GM19238 (cell line): ENCODE results near the gene PADI3.
"Not testable (repeated sequence)": the region's sequence is repeated elsewhere in the genome, so short reads cannot be mapped to it uniquely, and the experiment has no call there.

ENCODE experiments used
- DNase-seq: peaks from one replicate; pipeline ENCODE4 v3.0.0; 2011; ENCODE audit warnings: low spot score; ENCODE audit not compliant: insufficient read length

Gene PADI3

DNA sequence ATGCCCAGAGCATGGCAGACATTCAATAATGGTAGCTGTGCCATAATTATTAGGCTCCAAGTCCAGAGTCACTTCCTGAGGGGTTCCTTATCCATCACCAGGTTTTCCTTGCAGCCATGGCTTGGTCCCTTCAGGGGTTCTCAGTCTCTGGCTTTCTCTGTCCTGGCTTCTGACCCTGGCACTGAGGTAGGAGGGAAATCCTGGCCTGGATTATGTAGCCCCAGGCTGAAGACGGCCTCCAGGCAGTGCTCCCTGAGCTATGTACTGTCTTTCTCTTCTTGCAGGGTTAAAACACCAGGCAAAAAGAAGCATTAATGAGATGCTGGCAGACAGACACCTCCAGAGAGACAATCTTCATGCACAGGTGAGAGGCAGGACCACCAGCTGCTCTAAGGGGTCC, 9.5 kb upstream of the PADI3 start:
- peak; percentile 55 for DNase-seq

DNA sequence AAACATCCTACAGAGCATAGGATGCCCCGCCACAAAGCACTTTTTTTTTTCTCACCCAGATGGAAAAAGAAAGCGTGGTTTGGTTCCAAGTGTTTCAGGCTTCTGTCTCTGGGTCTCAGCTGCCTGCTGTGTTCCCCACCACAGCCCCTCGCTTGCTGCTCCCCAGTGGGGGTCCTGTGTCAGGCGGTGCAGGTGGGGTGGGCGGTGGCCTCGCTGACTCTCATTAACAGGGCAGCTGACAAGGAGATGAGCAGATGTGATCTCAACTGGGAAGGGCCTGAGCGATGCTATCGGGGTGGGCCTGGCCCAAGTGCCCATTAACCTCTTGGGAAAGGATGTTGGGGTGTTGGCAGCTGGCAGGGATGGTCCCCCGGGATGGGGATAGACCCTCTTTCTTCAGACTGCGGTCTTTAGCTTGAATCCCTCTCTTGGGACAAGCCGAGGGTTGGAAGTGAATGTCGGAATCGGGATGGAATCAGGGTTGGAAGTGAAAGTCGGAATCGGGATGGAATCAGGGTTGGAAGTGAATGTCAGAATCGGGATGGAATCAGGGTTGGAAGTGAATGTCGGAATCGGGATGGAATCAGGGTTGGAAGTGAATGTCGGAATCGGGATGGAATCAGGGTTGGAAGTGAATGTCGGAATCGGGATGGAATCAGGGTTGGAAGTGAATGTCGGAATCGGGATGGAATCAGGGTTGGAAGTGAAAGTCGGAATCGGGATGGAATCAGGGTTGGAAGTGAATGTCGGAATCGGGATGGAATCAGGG, 7.7 kb upstream of the PADI3 start:
- not testable (repeated sequence) for DNase-seq

DNA sequence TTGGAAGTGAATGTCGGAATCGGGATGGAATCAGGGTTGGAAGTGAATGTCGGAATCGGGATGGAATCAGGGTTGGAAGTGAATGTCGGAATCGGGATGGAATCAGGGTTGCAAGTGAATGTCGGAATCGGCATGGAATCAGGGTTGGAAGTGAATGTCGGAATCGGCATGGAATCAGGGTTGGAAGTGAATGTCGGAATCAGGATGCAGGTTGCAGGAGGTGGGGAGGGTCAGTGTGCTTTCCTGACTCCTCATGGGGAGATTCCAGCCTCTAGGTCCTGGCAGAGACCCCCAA, 7.2 kb upstream of the PADI3 start:
- DNase-seq, result not testable (repeated sequence)

DNA sequence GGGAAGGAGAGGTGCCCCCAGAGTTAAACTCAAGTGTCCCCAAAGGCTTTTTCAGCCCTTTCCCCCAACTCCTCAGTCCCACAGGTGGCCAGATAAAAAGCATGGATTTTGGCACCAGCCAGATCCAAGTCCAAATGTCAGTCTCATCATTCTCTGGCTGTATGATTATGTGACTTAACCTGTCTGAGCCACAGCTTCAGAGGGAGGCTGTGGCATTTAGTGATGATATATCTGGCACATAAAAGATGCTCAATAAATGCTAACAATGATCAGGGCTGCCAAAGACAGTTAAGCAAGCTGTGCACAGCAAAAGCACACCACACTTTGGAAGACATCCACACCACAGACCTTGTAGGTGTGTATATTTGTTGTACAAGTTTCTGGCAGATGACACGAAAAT, 5.6 kb upstream of the PADI3 start:
- DNase-seq, result no peak

DNA sequence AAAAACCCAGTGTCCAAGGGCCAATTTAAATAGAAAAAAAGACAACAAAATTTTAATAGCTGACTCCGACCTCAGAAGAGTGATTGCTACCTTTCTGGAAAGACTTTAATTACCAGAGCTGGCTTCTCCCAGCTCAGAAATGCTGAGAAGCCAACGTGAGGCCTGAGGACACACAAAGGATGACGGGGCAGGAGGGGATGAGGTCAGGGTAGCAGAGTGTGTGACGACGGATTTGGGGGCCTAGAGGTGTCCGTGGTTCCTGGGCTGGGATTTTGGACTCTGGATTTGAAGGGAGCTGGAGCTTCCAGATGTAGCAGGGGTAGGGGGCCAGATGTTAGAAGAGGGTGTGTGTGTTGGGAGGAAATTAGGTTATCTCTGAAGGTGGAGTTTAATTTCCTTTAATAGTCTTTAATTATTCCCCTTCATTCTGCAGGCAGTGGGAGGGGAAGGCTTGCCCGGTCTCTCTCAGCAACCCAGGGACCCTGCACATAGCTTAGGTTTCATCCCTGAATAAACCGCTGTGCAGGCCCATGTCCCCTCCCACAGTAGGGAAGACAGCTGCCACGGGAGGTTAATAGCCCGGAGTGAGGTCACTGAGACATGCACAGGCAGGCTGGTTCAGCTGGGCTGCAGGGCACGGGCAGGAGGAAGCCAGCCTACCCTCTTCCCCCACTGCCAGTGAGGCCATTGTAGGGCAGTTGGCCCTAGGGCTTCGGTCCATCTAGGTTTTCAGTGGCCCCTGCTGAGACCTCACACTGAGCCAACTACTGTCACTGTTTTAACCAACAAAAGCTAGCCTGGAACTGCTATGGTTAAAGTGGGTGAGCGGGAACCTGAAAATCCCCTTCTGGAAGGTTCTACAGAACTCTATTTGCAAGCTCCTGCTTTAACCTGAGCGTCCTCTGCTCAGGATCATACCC, 3.8 kb upstream of the PADI3 start:
- no peak for DNase-seq

DNA sequence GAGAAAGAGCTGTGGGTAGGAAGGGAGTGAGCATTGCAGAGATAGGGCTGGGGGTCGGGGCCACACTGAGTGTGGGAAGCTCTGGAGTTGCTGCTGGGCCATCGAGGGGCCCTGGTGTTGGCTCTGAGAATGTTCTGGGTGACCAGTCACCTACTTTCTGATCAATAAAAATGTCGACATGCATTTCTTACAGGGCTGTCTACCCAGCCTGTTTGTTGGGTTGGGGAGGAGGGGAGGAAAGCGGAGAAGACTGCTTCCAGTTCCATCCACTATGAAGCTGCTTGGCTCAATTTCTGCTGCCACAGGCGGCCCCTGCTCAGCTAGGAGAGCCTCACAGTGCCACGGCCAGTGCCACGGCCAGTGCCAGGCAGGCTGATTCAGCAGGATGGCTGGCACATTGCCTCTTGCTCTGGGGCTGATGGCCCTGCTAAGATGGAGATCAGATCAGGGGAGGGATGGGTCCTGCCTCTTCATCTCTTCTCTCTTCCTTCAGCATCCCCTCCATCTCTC, 3.0 kb upstream of the PADI3 start:
- DNase-seq, result no peak

DNA sequence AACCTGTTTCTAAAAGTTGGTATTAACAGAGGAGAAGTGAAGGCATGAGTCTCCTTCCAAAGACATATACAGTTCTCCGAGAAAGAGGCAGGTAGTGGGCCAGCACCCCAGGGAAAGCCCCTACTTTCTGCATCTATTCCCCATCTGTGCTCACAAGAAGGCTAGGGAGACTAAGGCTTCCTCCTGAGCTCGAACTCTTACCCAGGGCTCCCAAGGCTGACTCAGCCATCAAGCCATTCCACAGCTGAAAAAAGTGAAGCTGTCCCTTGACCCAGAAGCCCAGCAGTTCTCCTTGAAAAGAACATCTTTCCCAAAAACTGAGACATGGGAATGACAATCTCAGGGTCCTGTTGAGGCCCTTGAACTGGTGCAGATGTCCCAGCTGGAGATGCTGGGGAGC, 1.9 kb upstream of the PADI3 start:
- DNase-seq, result no peak

DNA sequence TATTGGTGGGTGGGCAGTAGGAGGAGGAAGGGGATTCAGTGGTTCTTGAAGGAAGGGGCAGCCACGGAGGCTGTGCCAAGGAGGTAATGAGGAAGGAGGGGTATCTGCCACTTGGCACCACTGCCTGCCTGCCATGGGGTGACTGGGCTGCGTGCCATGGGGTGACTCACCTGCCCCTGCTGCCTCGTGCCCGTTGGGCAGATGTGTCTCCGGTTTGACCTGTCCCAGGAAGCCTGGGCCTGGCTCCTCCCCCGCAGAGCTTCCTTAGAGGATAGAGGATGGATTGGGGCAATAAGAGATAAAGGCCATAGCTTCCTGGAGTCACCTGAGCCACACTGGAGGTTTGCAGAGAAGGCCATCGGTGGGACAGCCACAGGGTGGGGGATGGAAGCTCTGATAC, 1.7 kb downstream of the PADI3 start:
- DNase-seq, result no peak

DNA sequence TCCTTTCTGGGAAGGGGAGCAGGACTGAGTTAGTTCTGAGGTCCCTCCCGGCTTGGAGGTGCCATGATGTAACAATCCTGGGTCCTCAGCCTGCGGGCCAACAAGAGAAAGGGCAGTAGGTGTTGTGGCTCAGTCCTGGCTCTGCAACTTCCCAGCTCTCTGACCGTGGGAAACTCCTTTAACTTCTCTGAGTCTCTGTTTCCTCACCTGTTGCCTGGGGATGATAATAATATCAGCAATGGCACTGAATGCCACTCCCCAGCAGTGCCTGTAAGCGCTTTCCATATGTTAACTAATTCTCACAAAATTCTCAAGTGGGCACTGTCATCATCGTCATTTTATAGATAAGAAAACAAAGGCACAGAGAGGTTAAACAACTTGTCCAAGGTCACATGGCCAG, 2.3 kb downstream of the PADI3 start:
- DNase-seq, result no peak

DNA sequence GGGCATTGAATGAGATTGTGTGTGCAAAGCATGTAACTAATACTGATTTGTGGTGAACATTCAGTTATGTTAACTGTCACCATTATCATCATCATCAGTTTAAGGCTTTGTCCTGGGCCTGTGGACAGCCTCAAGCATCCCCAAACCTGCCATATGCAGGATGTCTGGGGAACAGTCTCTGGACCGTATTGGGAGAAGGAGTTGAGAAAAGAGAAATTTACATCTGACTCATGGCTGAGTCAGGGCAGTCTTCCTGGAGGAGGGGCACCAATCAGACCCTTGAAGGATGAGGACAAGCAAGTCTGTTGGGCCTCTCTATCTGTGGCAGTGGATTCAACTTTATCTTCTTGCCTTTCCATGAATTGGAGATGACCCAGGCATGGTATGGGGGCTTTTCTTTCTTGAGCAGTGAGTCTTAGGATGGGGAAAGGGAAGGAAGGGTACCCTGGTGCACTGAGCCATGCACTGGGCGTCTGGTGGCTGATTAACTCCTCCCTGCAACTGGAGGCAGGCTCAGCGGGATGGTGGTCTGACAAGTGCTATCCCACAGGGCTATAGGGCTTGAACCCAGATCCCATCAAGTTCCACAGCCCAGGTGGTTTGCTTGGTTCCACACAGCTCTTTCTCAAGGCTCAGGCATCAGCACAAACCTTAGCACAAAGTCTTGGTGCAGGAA, 2.9 kb downstream of the PADI3 start:
- no peak for DNase-seq

DNA sequence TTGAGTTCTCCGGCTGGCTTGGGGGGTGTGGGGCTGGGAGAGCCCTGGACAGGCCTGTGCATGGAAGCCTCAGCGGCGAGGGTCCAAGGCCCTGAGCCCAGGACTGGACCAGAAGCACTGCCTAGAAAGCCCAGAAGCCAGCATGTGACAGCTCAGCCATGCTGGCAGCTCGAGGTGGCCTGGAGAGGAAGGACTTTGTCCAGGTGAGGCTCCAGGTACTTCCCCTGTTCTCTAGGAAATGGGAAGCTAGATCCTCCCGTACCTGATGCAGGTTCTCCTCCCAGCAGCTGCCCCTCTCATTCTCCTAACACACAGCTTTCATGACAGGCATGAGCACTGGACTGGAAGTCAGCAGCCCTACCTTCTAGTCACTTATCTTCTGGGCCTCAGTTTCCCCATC, 6.4 kb downstream of the PADI3 start:
- no peak for DNase-seq

DNA sequence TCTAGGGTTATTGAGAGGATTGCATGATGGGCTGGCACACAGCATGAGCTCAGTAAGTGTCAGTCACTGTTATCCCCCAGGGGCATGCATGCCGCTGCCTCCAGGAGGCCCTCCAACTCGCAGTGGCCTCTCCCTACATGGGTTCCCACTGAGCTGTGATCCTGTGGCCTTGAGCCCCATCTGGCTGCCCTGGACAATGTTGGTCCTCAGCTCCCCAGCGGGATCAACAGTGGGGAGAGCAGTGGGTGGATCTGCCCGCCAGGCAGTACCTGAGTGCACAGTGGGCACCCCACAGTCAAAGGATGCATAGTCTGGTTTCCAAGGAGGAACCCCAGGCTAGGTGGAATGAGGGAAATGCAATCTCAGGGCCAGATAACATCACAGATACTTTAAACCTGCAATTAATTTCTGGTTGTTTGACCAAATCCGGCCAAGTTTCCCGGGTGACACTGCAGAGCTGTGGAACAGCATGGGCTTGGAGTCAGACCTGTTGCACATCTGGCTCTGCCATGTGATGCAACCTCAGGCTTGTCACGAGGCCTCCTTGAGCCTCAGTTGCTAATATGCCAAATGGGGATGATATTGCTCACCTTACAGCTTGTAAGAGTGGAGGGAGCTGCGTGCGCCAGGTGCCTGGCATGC, 9.3 kb downstream of the PADI3 start:
- no peak for DNase-seq

DNA sequence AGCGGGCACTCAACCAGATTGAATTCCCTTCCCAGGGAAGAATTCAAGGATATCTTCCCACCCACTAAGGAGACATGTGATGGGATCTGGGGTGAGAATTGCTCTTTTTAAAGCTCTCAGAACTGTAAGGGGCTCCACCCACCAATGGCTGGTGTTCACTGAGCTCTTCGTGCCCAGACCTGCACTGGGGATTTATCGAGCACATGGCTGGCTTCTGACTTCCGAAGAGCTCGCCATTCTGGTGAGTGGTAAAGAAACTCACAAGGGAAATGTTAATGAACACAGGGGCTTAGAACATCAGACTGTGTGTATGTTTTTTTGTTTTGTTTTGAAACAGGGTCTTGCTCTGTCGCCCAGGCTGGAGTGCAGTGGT, 9.8 kb downstream of the PADI3 start:
- DNase-seq, result no peak

DNA sequence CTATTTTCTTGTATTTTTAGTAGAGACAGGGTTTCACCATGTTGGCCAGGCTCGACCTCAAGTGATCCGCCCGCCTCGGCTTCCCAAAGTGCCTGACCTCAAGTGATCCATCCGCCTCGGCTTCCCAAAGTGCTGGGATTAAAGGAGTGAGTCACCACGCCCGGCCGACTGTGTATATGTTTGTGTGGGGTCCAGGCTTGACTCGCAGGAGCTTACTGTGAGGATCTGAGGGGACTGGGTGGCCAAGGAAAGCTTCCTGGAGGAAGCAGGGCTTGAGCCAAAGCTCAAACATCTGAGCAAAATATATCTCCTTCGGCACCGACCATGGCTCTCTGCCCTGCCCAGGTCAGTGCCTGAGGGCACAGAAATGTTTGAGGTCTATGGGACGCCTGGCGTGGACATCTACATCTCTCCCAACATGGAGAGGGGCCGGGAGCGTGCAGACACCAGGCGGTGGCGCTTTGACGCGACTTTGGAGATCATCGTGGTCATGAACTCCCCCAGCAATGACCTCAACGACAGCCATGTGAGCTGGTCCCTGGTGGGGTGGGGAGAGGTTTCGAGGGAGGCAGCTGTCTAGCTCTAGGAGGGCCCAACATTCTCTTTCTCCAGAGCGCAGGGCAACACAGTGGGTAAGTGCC, 10.5 kb downstream of the PADI3 start:
- no peak for DNase-seq

DNA sequence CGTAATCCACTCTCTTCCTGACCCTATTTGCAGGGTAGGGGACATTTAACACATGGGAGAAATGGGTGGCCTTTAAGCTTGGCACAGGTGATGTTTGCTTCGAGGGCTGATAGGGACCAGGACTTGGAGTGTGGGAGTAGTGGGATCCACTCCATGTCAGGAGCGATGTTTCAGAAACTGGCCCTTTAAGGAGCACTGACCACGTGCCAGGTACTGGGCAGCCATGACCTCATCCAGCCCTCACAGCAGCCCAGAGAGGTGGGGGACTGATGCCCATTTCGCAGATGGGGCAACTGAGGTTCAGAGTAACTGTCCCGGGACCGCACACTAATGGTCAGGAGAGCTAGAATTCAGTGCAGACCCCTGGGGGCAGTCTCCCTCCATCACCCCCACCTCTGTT, 11.4 kb downstream of the PADI3 start:
- no peak for DNase-seq

DNA sequence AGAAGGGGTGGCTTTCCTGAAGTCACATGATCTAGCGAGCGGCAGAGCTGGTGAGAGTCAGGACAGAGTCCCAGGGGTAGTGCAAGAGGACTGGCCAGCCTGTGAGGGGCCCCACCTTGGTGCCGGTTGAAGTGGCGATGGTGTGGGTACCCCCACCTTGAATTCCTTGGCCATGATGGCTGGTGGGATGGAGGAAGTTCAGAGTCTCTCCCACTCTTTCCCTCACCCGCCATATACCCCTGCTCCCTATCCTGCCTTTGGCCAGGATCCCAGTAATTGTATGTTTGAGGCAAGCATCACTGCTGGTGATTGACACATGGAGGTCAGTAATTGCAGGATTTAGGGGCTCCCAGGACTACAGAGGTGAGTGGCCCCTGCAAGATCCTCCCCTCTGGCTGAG, 11.8 kb downstream of the PADI3 start:
- DNase-seq, result no peak

DNA sequence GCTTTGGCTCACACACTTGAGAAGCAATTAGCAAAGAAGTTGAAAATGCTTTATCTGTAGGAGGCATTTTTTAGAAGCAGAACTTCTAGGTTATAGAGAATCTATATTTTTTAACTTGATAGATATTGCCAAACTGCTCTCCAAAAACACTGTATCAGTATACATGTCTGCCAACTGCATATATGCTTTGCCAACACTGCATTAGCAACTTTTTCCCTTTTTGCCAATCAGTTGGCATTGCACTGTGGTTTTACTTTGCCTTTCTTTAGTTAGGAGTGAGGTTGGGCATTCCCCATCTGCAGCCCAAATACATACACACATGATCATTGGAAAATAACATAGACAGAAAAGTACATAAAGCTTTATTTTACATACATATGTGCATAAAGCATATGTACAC, 15.0 kb downstream of the PADI3 start:
- DNase-seq, result no peak

DNA sequence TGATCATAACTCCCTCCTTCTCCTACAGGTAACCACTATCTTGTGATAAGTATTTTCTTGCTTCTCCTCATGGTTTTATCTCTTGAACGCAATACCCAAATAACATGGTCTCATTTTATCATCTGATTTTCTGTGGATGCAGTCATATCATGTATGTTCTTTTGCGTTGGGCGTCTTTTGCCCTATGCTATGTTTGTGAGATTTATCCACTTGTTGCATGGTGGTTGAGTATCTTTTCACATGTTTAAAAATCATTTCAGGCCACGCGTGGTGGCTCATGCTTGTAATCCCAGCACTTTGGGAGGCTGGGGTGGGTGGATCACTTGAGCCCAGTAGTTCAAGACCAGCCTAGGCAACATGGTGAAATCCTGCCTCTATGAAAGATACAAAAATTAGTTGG, 15.6 kb downstream of the PADI3 start:
- no peak for DNase-seq

DNA sequence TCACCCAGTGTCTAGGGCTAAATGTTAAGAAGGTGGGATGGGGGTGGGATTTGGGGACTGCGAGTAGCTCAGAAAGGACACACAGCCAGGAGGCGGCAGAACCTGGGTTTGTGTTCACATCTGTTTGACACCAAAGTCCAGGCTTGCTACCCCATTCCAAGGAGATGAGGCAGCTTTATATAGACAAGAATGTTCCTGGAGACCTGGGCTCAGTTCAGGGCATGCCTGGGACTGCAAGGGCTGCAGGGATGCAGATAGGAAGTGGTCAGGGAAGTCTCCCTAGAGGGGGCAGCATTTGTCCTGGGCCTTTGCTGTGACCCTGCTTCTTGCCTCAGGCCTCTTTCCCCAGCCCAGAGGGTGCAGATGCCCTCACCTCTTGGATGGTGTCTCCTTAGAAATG, 16.3 kb downstream of the PADI3 start:
- no peak for DNase-seq

DNA sequence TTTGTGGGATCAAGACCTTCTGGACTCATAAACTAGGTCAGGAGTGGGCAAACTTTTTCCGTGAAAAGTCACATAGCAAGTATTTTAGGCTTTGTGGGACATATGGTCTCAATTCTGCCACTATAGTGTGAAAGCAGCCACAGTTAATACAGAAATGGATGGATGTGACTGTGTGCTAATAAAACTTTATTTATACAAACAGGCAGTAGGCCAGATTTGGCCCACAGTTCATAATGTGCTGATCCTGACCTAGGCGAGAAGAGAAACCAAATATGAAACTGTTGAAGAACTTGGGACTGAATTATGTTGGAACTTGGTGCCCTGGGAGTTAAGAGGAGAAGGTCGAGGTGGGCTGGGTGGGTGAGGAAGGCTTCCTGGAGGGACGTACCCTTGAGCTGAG, 17.1 kb downstream of the PADI3 start:
- no peak for DNase-seq
